Superior temporal gyrus (tissue), 1 donor: ENCODE measurements around the gene CYP11A1.
"Not testable (repeated sequence)": the region's sequence is repeated elsewhere in the genome, so short reads cannot be mapped to it uniquely, and the experiment has no call there.

ENCODE experiments used
- DNase-seq: peaks from one replicate; pipeline ENCODE4 v3.0.0-alpha.2; 2016; ENCODE audit errors: extremely low spot score

The CYP11A1 gene

GRCh38 chr15:74374648-74375302 is 7.3 kb upstream of the CYP11A1 start:
- peak; percentile 4 for DNase-seq

GRCh38 chr15:74373731-74374647 is 6.5 kb upstream of the CYP11A1 start:
- peak; percentile 94 for DNase-seq

GRCh38 chr15:74373056-74373650 is 5.7 kb upstream of the CYP11A1 start:
- no peak for DNase-seq

- DNase-seq: peak; percentile 3
Measured at GRCh38 chr15:74370471-74370870, 3.0 kb upstream of the CYP11A1 start.

GRCh38 chr15:74369756-74370155 is 2.3 kb upstream of the CYP11A1 start:
- no peak for DNase-seq

- DNase-seq: no peak
Measured at GRCh38 chr15:74369084-74369745, 1.8 kb upstream of the CYP11A1 start.

- DNase-seq: no peak
Measured at GRCh38 chr15:74368121-74368520, 675 bp upstream of the CYP11A1 start.

GRCh38 chr15:74365598-74366445 is 1.6 kb downstream of the CYP11A1 start:
- DNase-seq: no peak

GRCh38 chr15:74364936-74365597 is 2.4 kb downstream of the CYP11A1 start:
- DNase-seq: no peak

GRCh38 chr15:74362482-74362881 is 5.0 kb downstream of the CYP11A1 start:
- DNase-seq: no peak

GRCh38 chr15:74360855-74361254 is 6.6 kb downstream of the CYP11A1 start:
- DNase-seq: not testable (repeated sequence)

GRCh38 chr15:74359376-74359775 is 8.1 kb downstream of the CYP11A1 start:
- not testable (repeated sequence) for DNase-seq

- not testable (repeated sequence) for DNase-seq
Measured at GRCh38 chr15:74357514-74357913, 9.9 kb downstream of the CYP11A1 start.

GRCh38 chr15:74356050-74356449 is 11.4 kb downstream of the CYP11A1 start:
- DNase-seq: not testable (repeated sequence)

GRCh38 chr15:74353992-74354391 is 13.5 kb downstream of the CYP11A1 start:
- DNase-seq: not testable (repeated sequence)

- no peak for DNase-seq
Measured at GRCh38 chr15:74352393-74352910, 15.0 kb downstream of the CYP11A1 start.

- DNase-seq: no peak
Measured at GRCh38 chr15:74351670-74352069, 15.8 kb downstream of the CYP11A1 start.

GRCh38 chr15:74350295-74351275 is 16.9 kb downstream of the CYP11A1 start:
- no peak for DNase-seq

GRCh38 chr15:74349241-74349778 is 18.1 kb downstream of the CYP11A1 start:
- no peak for DNase-seq
